NCI-H1417 (cell line): ENCODE data around the gene ACTR3C.
"Not testable (repeated sequence)": the region's sequence is repeated elsewhere in the genome, so short reads cannot be mapped to it uniquely, and the experiment has no call there.

Experiments
- DNase-seq, 3 experiments: peaks; one replicate each; lab custom pipeline; 2025; lab: John Stamatoyannopoulos, UW

Gene ACTR3C

DNA sequence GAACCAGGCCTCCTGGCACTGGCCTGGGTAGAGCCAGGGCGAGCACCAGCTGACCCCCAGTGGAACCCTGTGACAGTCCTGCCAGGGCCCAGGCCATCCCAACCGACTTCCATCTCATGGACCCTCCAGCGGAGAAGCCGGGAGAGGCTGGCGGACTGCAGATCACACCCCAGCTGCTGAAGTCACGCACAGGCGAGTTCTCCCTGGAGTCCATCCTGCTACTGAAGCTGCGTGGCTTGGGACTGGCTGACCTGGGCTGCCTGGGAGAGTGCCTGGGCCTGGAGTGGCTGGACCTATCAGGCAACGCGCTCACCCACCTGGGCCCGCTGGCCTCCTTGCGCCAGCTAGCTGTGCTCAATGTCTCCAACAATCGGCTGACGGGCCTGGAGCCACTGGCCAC is 13.4 kb upstream of the ACTR3C start:
- no peak for DNase-seq

DNA sequence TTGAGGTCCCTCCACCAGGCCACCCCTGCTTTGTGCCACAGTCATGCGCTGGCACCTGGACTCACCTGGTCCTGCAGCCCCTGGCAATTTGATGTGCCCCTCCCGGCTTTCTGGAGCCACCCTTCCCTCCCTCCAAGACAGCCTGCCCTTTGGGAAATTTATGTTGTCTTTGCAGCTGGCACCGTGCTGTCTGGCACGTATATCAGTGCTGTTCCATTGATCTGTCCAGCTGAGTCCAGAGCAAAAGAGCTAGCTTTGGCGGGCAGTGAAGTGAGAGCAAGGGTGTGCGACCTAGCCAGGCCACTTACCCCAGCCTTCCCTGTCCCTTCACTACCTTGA is 12.4 kb upstream of the ACTR3C start:
- DNase-seq, result no peak

DNA sequence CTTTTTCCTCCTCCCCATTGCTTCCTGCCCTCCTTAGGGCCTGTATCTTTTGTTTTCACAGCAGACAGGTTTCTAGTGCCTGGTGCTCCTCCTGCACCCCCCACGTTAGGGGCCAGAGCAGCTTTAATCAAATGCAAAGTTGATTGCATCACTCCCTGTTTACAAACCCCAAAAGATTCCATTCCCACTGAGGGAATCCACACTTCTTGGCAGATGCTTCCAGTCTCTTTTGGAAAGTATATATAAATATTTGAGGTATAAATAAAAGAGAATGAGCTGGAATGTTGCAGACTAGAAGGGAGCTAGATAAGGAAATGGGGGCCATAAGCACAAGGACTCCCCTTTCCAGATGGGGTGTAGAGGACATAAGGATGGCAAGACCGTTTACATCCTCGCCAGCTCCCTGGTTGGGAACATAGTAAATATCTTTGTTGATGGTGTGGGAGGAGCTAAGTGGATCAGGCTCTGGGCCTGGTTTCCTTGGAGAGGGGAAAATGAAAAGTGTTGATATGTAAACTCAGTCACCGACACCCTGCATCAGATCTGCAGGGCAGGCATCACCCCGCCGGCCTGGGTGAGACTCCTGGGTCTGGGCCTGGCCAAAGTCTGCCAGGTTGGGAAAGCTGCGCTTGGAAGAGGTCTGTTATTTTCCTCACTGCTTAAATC is 11.9 kb upstream of the ACTR3C start:
- peak in 1 of 3 experiments; percentile 21 for DNase-seq

DNA sequence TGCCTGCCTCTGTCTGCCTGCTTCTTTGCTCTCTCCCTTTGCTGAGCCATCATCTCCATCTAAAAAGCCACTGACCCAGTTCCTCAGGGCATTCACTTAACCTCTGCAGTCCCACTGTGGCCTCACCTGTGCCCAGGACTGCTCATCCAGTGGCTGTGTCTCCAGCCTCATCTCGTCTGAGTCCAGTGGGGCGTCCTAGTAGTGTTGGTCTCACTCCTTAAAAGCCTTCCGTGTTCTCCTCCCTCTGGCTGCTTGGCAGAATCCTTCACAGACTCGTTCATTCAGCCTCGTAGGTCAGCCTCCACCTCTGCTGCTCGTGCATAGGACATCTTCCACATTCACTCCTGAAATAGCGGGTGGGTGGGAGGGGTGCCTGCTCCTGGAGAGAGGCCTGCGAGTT is 10.8 kb upstream of the ACTR3C start:
- DNase-seq, result no peak

DNA sequence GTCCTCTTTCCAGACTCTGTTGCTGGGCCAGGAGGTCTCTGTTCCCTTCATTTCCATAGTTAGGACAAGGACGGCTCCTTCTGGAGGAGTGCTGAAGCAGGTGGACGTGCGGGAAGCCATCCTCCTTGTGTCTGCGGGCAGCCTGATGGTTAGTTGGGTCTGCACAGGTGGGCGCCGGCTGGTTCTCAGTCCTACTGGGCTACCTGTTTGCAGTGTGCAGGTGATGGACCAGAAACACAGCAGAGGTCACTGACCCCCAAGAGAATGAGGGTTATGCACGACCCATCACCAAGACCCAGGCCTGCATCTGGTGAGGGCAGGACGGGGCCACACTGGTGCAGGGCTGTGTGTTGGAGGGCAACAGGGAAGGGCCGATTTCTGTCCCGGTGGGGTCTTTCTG is 10.3 kb upstream of the ACTR3C start:
- no peak for DNase-seq

DNA sequence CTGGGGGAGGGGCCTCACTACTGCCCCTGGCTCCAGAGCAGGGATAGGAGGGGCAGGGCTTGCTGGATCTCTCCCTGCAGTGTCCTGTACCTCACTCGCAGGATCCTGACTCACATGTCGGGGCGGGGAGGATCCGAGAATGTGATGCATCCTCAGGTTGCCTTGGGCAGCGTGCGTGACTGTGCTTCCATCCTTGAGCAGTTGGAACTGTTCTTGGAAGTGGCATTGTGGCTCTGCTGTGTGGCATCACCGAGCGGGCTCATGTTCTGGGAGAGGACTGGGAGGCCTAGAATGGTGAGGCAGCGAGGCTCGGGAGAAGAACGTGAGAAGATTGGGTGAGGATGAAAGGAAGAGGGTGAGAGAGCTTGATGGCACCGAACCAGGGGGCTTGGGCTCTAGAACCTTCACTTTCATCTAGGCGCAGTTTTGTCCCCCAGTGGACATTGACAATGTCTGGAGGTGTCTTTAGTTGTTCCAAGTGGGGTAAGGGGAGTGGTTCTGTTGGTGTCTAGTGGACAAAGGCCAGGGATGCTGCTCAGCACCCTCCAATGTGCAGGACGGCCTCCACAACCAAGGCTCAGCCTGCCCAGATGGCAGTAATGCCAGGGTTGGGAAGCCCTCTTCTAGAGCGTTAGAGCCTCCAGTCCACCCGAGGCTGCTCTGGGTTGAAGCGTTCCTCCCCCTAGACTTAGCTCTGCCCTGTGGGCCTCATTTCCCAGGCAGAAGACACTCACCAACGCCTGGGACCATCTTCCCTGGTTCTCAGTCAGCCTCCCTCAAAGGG is 9.7 kb upstream of the ACTR3C start:
- no peak for DNase-seq

DNA sequence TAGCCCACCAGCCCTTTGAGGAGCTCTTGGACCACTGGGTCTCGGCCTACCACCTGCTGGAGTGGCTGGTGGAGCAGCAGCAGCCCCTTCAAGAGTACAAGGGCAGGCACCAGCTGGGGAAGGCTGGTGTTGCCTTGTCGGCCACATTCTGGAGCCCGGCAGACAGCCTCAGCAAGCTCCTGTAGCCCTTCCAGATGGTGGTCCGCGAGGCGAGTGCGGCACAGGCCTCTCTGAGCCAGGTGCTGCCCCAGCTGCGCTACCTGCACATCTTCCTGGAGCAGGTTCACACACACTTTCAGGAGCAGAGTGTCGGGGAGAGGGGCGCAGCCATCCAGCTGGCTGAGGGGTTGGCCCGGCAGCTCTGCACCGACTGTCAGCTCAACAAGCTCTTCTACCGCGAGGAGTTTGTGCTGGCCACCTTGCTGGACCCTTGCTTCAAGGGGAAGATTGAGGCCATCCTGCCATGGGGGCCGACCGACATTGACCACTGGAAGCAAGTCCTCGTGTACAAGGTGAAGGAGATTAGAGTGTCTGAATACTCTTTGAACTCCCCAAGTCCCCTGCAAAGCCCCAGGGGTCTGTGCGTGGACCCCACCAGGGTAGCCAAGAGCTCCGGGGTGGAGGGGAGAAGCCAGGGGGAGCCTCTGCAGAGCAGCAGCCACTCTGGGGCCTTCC is 7.0 kb upstream of the ACTR3C start:
- no peak for DNase-seq

DNA sequence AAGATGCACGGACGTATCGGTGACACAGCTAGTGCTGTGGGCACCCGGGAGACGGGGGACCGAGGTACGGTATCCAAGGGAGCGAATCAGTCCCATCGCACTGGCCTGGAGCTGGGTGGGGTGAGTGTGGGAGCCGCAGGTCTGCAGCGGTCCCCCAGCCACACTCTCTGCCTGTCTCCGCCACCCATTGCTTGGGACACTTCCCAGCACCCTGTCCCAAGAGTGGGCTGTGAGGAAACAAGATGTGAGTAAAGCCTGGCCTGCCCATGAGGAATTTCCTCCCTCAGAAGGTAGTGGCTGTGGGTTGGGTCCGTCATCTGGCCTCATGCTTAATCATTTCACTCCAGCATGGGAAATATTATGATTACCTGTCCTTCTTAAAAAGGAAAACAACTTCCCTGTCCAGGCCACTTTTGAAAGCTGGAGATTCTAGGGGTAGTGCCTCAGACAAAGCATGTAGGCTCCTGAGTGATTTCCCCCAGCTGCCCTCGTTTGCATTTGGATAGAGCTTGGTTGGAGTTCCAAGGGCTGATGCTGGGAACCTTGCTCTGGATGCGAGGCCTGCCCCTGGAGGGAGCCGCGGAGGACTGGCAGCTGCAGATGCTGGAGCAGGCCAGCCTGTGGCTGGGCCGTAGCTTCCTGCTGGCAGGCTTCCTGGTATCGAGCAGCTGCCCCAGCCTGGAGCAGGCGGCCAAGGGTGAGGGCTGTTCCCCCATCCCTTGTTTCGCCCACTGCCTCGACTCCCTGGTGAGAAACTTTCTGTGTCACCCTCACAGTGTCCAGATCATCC is 6.2 kb upstream of the ACTR3C start:
- DNase-seq, result no peak

DNA sequence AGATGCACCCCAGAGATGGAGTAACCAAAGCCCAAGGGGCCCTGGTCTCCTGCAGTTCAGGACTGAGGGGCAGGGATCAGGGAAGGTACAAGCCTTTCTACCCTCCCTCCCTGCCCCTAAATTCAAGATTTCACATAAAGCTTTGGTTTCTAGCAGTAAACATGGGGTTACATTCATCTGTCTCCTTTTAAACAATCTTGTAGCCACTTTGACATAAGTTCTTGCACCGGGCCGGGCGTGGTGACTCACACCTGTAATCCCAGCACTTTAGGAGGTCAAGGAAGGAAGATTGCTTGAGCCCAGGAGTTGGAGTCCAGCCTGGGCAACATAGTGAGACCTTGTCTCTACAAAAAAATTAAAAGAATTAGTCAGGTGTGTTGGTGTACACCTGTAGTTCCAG is 4.0 kb upstream of the ACTR3C start:
- no peak for DNase-seq

DNA sequence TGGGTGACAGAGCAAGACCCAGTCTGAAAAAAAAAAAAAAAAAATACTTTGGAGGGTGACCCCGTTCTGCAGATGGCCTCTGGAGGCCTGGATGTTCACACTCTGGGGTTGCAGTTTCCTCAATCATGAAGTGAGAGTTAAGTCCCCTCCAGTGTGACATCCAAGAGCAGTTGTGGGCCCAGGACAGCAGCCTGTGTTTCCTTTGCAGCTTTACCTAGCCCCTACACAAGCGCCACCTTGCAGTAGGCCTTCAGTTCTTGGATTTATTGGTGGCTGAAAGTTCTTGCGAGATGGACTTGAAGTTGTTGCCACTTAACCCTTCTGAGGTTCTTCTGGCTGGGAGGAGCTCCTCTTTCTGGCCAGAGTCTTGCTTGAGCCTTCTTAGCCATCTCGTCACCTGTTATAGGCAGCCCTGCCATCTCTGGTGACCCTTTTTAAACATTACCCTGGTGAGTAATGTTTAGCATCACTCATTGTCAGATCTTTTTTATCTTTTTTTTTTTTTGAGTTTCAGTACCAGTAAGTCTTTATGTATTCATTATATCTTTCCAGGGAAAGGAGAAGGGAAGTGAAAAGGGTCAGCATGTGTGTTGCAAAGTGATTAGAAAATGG is 3.4 kb upstream of the ACTR3C start:
- no peak for DNase-seq

DNA sequence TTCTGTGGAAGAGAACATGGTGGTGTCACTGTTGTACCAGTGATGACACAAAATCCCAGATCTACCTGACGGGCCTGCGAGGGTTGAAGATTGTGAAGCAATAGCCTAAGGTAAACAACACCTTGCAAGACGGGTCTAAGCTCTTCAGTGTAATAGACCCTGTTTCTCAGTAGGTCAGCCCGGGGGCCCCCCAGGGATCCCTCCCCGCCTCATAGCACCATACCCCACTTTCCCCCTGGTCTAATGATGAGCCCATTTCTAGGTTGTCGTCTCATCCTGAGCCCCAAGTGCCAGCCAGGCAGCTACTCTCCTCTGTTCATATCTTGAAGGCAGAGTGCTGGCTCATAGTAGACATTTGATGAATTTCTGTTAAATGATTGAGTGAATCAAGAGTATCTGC is 2.6 kb upstream of the ACTR3C start:
- no peak for DNase-seq

DNA sequence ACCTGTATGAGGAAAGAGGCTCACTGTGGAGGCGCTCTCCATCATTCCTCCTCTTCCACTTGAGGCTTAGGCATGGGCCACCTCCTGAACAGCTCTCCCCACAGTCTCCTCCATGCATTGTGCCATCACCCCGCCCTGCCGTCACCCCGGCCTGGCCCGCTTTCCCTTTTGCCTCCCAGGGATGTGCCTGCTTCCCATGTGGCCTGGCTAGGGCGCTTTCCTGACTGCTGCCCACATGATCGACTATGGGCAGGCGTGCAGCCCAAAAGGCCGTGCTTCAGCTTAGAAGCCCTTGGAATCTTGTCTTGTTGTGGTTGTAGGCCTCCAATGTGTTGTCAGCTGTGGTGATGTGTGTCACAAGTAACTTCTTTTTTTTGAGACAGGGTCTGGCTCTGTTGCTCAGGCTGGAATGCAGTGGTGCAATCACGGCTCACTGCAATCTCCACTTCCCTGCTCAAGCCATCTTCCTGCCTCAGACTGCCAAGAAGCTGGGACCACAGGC is 1.8 kb upstream of the ACTR3C start:
- DNase-seq, result no peak

DNA sequence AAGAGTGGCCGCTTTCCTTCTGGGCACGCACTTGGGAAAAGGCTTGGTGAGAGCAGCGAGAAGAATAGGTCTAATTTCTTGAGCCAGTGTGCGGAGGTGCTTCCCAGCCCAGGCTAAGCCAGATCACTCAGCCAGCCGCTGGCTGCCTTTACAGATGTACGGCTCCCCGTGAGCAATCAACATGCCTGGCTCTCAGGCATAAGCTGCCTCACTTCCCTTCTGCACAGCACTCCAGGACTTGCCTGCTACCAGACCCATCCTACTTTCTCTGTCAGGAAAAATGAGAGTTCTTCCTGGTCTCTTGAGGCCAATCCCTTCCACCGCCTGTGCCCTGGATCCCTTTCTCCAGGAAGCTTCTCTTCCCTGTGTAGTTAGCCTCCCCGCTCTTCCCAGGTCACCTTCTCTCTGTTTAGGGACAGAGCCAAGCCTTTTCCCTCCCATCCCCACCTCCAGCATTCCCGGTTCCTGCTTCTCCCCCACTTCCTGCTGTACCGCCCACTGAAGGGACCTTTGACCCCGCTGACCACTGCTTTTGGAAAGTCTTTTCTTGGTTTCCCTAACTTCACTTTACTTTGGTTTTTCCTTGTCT is 1.1 kb upstream of the ACTR3C start:
- DNase-seq, result peak in 2 of 3 experiments; percentile 44 to 69

DNA sequence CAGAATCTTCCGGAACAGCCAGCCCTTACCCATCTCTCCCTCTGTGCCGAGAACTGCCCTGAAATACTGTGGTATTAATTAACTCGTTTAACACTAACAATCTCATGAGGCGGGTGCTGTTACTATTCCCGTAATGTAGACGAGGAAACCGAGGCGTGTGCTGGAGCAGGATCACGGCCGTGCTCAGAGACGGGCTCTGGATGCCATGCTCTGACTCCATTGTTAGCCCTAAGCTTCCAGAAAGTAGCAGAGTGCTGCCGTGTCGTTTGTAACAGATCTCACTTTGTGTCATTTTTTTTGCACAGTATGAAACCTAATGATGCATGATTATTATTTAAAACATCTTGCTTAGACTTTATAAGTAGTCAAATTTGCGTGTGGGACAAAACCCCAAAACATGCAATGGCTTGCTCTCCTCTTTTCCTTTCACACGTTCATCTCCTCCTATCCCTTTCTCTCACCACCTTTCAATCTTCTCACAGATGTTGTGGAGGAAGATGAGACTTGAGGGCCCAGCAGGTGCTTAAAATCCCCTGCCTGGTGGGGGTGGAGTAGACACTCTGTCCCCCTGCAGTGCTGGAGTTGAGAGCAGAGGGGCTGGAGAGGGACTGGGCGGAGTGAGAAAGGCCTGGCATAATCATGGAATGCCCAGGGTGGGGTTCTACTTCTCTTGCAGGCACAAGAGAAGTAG is 482 bp upstream of the ACTR3C start:
- DNase-seq, result peak in 2 of 3 experiments; percentile 78 to 86

DNA sequence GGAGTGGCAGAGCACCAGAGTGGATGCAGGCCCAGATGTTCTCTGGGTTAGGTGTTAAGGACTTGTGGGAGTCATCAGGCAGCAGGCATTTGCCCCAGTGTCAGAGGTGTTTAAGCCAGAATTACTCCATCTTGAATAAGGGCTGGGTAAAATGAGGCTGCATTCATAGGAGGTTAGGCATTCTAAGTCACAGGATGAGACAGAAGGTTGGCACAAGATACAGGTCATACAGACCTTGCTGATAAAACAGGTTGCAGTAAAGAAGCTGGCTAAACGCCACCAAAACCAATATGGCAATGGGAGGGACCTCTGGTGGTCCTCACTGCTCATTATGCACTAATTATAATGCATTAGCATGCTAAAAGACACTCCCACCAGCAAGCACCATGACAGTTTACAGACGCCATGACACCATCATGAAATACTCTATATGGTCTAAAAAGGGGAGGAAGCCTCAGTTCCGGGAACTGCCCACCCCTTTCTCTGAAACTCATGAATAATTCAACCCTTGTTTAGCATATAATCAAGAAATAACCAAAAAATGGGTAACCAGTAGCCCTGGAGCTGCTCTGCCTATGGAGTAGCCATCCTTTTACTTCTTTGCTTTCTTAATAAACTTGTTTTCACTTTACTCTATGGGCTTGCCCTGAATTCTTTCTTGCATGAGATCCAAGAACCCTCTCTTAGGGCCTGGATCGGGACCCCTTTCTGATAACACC is 1.1 kb downstream of the ACTR3C start:
- peak in 1 of 3 experiments; percentile 73 for DNase-seq

DNA sequence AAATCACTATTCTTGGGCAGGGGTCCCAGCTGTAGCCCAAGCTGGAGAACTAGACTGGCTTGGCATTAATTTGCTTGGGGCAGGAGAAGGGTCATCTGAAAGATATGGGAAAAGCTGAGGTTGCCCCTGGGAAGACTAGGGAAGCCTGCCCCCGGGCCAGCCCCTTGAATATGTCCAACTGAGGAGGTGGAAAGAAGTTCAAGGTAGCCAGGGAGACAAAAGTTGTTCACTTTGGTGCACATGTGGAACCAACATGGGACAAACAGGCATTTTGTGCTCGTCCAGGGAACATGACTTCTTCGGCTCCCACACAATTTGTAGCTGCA is 1.6 kb downstream of the ACTR3C start:
- DNase-seq, result no peak

DNA sequence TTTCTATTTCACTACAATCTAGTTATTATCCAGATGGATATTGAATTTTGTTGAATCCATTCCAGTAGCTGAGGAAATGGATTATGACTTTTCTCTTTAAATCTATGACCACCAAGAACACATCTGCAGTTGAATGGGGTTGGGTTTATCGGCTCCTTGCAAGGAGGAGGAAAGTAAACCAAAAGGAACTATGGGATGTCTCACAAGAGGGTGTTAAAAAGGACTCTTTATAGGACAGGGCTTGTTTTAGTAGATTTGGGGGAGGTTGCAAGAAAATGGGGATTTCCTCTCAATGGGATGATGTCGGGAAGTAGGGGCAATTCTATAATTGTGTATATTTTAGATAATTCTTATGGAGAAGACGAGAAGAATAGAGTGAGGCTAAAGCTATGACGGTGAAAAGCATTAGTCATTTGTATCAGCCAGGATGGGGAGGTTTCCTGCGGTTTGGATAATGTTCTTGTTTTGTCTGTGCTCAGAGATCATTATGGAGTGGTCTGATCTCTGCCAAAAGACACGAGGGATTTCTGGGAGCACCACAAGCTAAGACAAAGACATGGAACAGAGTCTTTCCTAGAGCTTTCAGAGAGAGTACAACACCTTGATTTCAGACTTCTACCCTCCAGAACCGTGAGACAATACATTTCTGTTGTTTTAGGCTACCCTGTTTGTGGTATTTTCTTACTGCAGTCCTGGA is 5.4 kb downstream of the ACTR3C start:
- DNase-seq, result no peak

DNA sequence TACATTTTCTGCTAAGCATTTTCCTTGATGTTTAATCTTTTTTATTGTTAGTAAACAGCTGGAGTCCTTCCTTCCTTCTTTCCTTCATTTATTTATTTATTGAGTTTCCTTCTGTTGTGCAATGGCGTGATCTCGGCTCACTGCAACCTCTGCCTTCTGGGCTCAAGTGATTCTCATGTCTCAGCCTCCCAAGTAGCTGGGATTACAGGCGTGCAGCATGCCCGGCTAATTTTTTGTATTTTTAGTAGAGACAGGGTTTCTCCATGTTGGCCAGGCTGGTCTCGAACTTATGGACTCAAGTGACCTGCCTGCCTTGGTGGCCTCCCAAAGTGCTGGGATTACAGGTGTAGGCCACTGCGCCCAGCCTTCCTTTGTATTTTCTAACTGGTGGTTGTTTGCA is 6.4 kb downstream of the ACTR3C start:
- not testable (repeated sequence) for DNase-seq

DNA sequence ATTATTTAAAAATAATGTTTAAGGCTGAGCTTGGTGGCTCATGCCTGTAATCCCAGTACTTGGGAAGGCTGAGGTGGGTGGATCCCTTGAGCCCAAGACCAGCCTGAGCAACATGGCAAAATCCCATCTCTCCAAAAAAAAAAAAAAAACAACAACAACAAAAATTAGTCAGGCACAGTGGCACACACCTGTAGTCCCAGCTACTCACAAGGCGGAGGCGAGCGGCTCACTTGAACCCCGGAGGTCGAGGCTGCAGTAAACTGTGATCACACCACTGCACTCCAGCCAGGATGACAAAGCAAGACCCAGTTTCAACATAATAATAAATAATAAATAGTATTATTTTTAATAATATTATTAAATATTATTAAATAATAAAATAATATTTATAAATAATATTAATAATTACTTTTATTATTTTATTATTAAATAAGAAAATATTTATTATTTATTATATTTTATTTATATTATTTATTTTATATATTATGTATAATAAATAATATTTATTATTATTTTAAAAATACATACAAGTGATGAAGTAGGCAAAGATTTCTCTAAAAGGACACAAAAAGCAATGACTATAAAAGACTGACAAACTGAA is 8.6 kb downstream of the ACTR3C start:
- no peak for DNase-seq
